ENCODE measurements around the gene ZNF487. TPM values are rescaled to one million over a fixed set of nuclear protein-coding genes. Genes with fewer than 3 reads are reported as not detected.

Gene ZNF487
- total RNA-seq, 1 donor from 2014 or later, result 3.9 TPM

GRCh38 chr10:43407576-43408330 lies 29.2 kb upstream of the ZNF487 start:
- peak; percentile 77 to 95 for DNase-seq (ENCODE audit: low spot score in 2 of 2)
- Histone ChIP-seq H3K27me3 (no peaks in the 10 kb centered on the region), H3K4me3 (peak overlapping the region; percentile 81 to 85), H3K27ac (peak overlapping the region; percentile 100), H3K36me3 (peaks cover 0 to 8% of the 10 kb centered on the region in 2 donors), H3K9me3 (no peaks in the 10 kb centered on the region), H3K4me1 (peaks cover 6 to 29% of the 10 kb centered on the region in 2 donors)
- TF ChIP-seq CTCF (IDR thresholded peaks at IDR 0.05), result peak; percentile 16 to 33 (median 19)
- intact Hi-C loops (cut with DNase I), result loop anchor here (1.0 to 5.0 kb wide), 4 partner anchors 11 to 1160 kb away; partner anchors contain the start of gene CSGALNACT2

GRCh38 chr10:43408331-43408709 lies 28.6 kb upstream of the ZNF487 start:
- Histone ChIP-seq H3K4me3 (peak overlapping the region; percentile 81 to 85), H3K27ac (peak overlapping the region; percentile 100), H3K36me3 (peaks cover 0 to 5% of the 10 kb centered on the region in 2 donors), H3K9me3 (no peaks in the 10 kb centered on the region), H3K4me1 (peaks cover 6 to 29% of the 10 kb centered on the region in 2 donors), H3K27me3 (no peaks in the 10 kb centered on the region)
- DNase-seq (ENCODE audit: low spot score in 2 of 2), result no peak
- peak in 1 of 3 experiments; percentile 0 for TF ChIP-seq CTCF (IDR thresholded peaks at IDR 0.05)
- intact Hi-C loops (cut with DNase I), result loop anchor here (2.0 to 5.0 kb wide), 2 partner anchors 270 to 1159 kb away; partner anchors contain the start of gene CSGALNACT2

GRCh38 chr10:43408710-43409384 lies 28.1 kb upstream of the ZNF487 start, which contains the start of gene HNRNPF:
HNRNPF (minus strand) TSS chr10:43409186; CDS start chr10:43387884, 21,302 bp downstream.
- H3K27ac ChIP-seq, result peak within 1 kb of the TSS; percentile 100
- H3K27me3 ChIP-seq, result no peaks in the 10 kb centered on the region
- TF ChIP-seq CTCF (IDR thresholded peaks at IDR 0.05), result no peak
- H3K36me3 ChIP-seq, result no peaks in the 10 kb centered on the region
- intact Hi-C loops (cut with DNase I), result loop anchor here (1.0 to 5.0 kb wide), 3 partner anchors 11 to 1158 kb away; partner anchors contain the start of gene CSGALNACT2
- peak within 1 kb of the TSS; percentile 81 to 85 for H3K4me3 ChIP-seq
- peaks cover 6 to 29% of the 10 kb centered on the region in 2 donors for H3K4me1 ChIP-seq
- peak; percentile 75 to 96 for DNase-seq (ENCODE audit: low spot score in 2 of 2)
- no peaks in the 10 kb centered on the region for H3K9me3 ChIP-seq

- DNase-seq (ENCODE audit: low spot score in 2 of 2), result no peak
- Histone ChIP-seq H3K9me3 (no peaks in the 10 kb centered on the region), H3K27me3 (no peaks in the 10 kb centered on the region), H3K36me3 (no peaks in the 10 kb centered on the region), H3K4me3 (peak overlapping the region; percentile 81 to 85), H3K4me1 (peaks cover 6 to 29% of the 10 kb centered on the region in 2 donors), H3K27ac (peak overlapping the region; percentile 100)
- intact Hi-C loops (cut with DNase I), result loop anchor here (1.0 to 5.0 kb wide), 3 partner anchors 11 to 1158 kb away; partner anchors contain the start of gene CSGALNACT2
- TF ChIP-seq CTCF (IDR thresholded peaks at IDR 0.05), result peak in 1 of 3 experiments; percentile 10
Observed at GRCh38 chr10:43409385-43410109, 27.4 kb upstream of the ZNF487 start.

GRCh38 chr10:43410345-43410744 lies 26.6 kb upstream of the ZNF487 start:
- Histone ChIP-seq H3K27ac (no peak overlapping the region), H3K27me3 (no peaks in the 10 kb centered on the region), H3K36me3 (no peaks in the 10 kb centered on the region), H3K4me1 (peaks cover 6 to 21% of the 10 kb centered on the region in 2 donors), H3K9me3 (no peaks in the 10 kb centered on the region), H3K4me3 (peak overlapping the region in 1 of 2 donors; percentile 85)
- DNase-seq (ENCODE audit: low spot score in 2 of 2), result peak in 1 of 2 donors; percentile 58
- intact Hi-C loops (cut with DNase I), result no loop called here
- no peak for TF ChIP-seq CTCF (IDR thresholded peaks at IDR 0.05)

All from ascending aorta (tissue), 2 donors.